ENCODE data around the gene FAM163A.

DNA sequence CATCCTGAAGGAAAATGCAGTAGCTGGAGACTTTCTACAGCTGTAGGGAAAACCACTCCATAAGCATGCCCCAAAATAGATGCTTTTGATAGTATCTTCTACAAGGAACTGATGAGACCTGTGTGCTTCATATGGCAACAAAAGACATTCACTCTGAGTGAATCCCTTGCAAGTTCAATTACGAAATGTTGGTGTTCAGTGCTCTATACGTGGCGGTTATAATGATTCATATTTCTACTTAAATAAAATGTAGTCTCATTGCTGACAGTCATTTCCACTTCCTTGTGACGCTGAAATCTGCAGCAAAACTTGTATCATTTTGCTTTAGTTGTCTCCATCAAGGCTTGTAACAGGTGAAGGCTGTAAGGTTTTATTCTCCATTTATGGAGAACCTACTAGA is 113.9 kb downstream of the FAM163A start:
- TF ChIP-seq, protein P1, sequence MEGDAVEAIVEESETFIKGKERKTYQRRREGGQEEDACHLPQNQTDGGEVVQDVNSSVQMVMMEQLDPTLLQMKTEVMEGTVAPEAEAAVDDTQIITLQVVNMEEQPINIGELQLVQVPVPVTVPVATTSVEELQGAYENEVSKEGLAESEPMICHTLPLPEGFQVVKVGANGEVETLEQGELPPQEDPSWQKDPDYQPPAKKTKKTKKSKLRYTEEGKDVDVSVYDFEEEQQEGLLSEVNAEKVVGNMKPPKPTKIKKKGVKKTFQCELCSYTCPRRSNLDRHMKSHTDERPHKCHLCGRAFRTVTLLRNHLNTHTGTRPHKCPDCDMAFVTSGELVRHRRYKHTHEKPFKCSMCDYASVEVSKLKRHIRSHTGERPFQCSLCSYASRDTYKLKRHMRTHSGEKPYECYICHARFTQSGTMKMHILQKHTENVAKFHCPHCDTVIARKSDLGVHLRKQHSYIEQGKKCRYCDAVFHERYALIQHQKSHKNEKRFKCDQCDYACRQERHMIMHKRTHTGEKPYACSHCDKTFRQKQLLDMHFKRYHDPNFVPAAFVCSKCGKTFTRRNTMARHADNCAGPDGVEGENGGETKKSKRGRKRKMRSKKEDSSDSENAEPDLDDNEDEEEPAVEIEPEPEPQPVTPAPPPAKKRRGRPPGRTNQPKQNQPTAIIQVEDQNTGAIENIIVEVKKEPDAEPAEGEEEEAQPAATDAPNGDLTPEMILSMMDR (IDR thresholded peaks at IDR 0.05): no peak
- TF ChIP-seq ZFX (IDR thresholded peaks at IDR 0.05; ENCODE audit: borderline replicate concordance): no peak
